Measurements from ENCODE around the gene C6orf118. TPM values are rescaled to one million over a fixed set of nuclear protein-coding genes. Genes with fewer than 3 reads are reported as not detected.

Gene C6orf118
- total RNA-seq, 1 donor from 2014 or later: not detected

DNA sequence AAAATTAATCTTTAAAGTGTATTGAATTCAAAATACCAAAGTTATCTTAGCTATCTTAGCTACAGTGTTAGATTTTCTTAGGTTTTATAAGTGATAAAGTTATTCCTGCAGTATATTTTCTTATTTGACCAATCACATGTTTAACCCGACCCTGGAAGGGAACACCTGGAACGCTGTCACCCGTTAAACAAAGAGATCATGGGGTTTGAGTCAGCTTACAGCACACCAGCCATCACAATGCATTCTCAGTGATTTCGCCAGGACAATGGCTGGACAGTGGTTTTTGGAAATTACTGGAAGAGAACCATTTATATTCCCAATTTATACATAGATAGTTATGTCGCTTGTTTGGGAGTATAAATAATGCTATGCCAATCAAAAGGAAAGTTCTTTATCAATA lies 10.5 kb downstream of the C6orf118 start:
- no peak for TF ChIP-seq CTCF (IDR thresholded peaks at IDR 0.05; ENCODE audit: partially characterized antibody, unreplicated experiment)
- Mint-ChIP-seq H3K4me3 (ENCODE audit: unreplicated experiment) (no peak overlapping the region), H3K9me3 (ENCODE audit: unreplicated experiment) (peaks cover 3% of the 10 kb centered on the region), H3K27me3 (ENCODE audit: unreplicated experiment) (no peaks in the 10 kb centered on the region), H3K27ac (ENCODE audit: unreplicated experiment) (no peak overlapping the region), H3K36me3 (ENCODE audit: unreplicated experiment) (no peaks in the 10 kb centered on the region), H3K4me1 (ENCODE audit: low read depth, unreplicated experiment) (no peaks in the 10 kb centered on the region)
- DNase-seq: no peak

GRCh38 chr6:165298402-165298801 lies 11.0 kb downstream of the C6orf118 start:
- no peak overlapping the region for H3K4me3 Mint-ChIP-seq (ENCODE audit: unreplicated experiment)
- no peak overlapping the region for H3K27ac Mint-ChIP-seq (ENCODE audit: unreplicated experiment)
- H3K36me3 Mint-ChIP-seq (ENCODE audit: unreplicated experiment): no peaks in the 10 kb centered on the region
- no peaks in the 10 kb centered on the region for H3K27me3 Mint-ChIP-seq (ENCODE audit: unreplicated experiment)
- no peaks in the 10 kb centered on the region for H3K4me1 Mint-ChIP-seq (ENCODE audit: low read depth, unreplicated experiment)
- DNase-seq: no peak
- H3K9me3 Mint-ChIP-seq (ENCODE audit: unreplicated experiment): peaks cover 3% of the 10 kb centered on the region
- no peak for TF ChIP-seq CTCF (IDR thresholded peaks at IDR 0.05; ENCODE audit: partially characterized antibody, unreplicated experiment)

GRCh38 chr6:165292657-165293056 lies 16.7 kb downstream of the C6orf118 start:
- H3K9me3 Mint-ChIP-seq (ENCODE audit: unreplicated experiment): peaks cover 2% of the 10 kb centered on the region
- no peak for TF ChIP-seq CTCF (IDR thresholded peaks at IDR 0.05; ENCODE audit: partially characterized antibody, unreplicated experiment)
- H3K27me3 Mint-ChIP-seq (ENCODE audit: unreplicated experiment): no peaks in the 10 kb centered on the region
- no peaks in the 10 kb centered on the region for H3K36me3 Mint-ChIP-seq (ENCODE audit: unreplicated experiment)
- no peaks in the 10 kb centered on the region for H3K4me1 Mint-ChIP-seq (ENCODE audit: low read depth, unreplicated experiment)
- H3K4me3 Mint-ChIP-seq (ENCODE audit: unreplicated experiment): no peak overlapping the region
- no peak overlapping the region for H3K27ac Mint-ChIP-seq (ENCODE audit: unreplicated experiment)
- no peak for DNase-seq

- H3K4me3 Mint-ChIP-seq (ENCODE audit: unreplicated experiment): no peak overlapping the region
- H3K4me1 Mint-ChIP-seq (ENCODE audit: low read depth, unreplicated experiment): no peaks in the 10 kb centered on the region
- no peak overlapping the region for H3K27ac Mint-ChIP-seq (ENCODE audit: unreplicated experiment)
- no peaks in the 10 kb centered on the region for H3K36me3 Mint-ChIP-seq (ENCODE audit: unreplicated experiment)
- no peaks in the 10 kb centered on the region for H3K9me3 Mint-ChIP-seq (ENCODE audit: unreplicated experiment)
- no peak for TF ChIP-seq CTCF (IDR thresholded peaks at IDR 0.05; ENCODE audit: partially characterized antibody, unreplicated experiment)
- DNase-seq: no peak
- H3K27me3 Mint-ChIP-seq (ENCODE audit: unreplicated experiment): no peaks in the 10 kb centered on the region
Measured at GRCh38 chr6:165274611-165275010, 34.8 kb downstream of the C6orf118 start.

- Mint-ChIP-seq H3K27me3 (ENCODE audit: unreplicated experiment) (no peaks in the 10 kb centered on the region), H3K4me3 (ENCODE audit: unreplicated experiment) (no peak overlapping the region)
Measured at GRCh38 chr6:165272585-165272984, 36.8 kb downstream of the C6orf118 start.

More at GRCh38 chr6:165272585-165272984, 36.8 kb downstream of the C6orf118 start:
- Mint-ChIP-seq H3K27ac (ENCODE audit: unreplicated experiment) (no peak overlapping the region), H3K4me1 (ENCODE audit: low read depth, unreplicated experiment) (no peaks in the 10 kb centered on the region), H3K36me3 (ENCODE audit: unreplicated experiment) (no peaks in the 10 kb centered on the region), H3K9me3 (ENCODE audit: unreplicated experiment) (no peaks in the 10 kb centered on the region)
- TF ChIP-seq CTCF (IDR thresholded peaks at IDR 0.05; ENCODE audit: partially characterized antibody, unreplicated experiment): no peak
- no peak for DNase-seq

Measured in glutamatergic neuron (in vitro differentiated cells).